GM23338 (cell line): ENCODE results near the gene SRGAP3. TPM values are rescaled to one million over a fixed set of nuclear protein-coding genes. Genes with fewer than 3 reads are reported as not detected.

Experiments used
- ATAC-seq: fragments of 200-7000 bp; cut with Tn5 transposase; 3 replicates; pipeline ENCODE4 v1.9.1; 2020
- DNase-seq: peaks from one replicate; pipeline ENCODE4 v3.0.0-alpha.2; 2015; ENCODE audit warnings: low spot score
- H2AFZ ChIP-seq: fragments of 200-600 bp; sonication (generic); 2 replicates; pipeline ENCODE4 v1.8.0; 2016; ENCODE audit warnings: antibody characterized with exemption, mild to moderate bottlenecking, moderate library complexity
- H3F3A ChIP-seq: fragments of 200-600 bp; sonication (generic); replicated peaks from 2 replicates; pipeline ENCODE4 v1.8.0; 2017; ENCODE audit warnings: antibody characterized with exemption, mixed run types, low read depth
- H3K27ac ChIP-seq: fragments of 200-600 bp; sonication (generic); 2 replicates; pipeline ENCODE4 v1.6.1; 2016; ENCODE audit warnings: low read depth
- H3K27me3 ChIP-seq: fragments of 200-600 bp; sonication (generic); 2 replicates; pipeline ENCODE4 v1.8.0; 2016; ENCODE audit warnings: mild to moderate bottlenecking, mixed run types, moderate library complexity; ENCODE audit not compliant: insufficient read depth
- H3K36me3 ChIP-seq: fragments of 200-600 bp; sonication (generic); 2 replicates; pipeline ENCODE4 v1.8.0; 2016; ENCODE audit warnings: mild to moderate bottlenecking; ENCODE audit not compliant: insufficient read depth
- H3K4me1 ChIP-seq: fragments of 200-600 bp; sonication (generic); 2 replicates; pipeline ENCODE4 v1.8.0; 2016; ENCODE audit warnings: mild to moderate bottlenecking, moderate library complexity; ENCODE audit not compliant: insufficient read depth
- H3K4me2 ChIP-seq: fragments of 200-600 bp; sonication (generic); 2 replicates; pipeline ENCODE4 v1.7.1; 2017; ENCODE audit warnings: mixed run types
- H3K4me3 ChIP-seq: fragments of 200-600 bp; sonication (generic); 2 replicates; pipeline ENCODE4 v1.6.1; 2016; ENCODE audit warnings: mixed run types
- H3K79me2 ChIP-seq: fragments of 200-600 bp; sonication (generic); replicated peaks from 2 replicates; pipeline ENCODE4 v1.8.0; 2017; ENCODE audit warnings: mild to moderate bottlenecking; ENCODE audit not compliant: insufficient read depth
- H3K9me2 ChIP-seq: fragments of 200-600 bp; sonication (generic); 2 replicates; pipeline ENCODE4 v1.8.0; 2017; ENCODE audit not compliant: insufficient read depth
- H4K20me1 ChIP-seq: fragments of 200-600 bp; sonication (generic); replicated peaks from 2 replicates; pipeline ENCODE4 v1.8.0; 2017; ENCODE audit warnings: mild to moderate bottlenecking; ENCODE audit not compliant: insufficient read depth
- H3K27ac Mint-ChIP-seq: 2 replicates; pipeline ENCODE4 v1.8.0; 2020; ENCODE audit warnings: inconsistent platforms, mild to moderate bottlenecking, moderate library complexity, mixed read lengths
- H3K27me3 Mint-ChIP-seq: 3 replicates; pipeline ENCODE4 v1.8.0; 2022; ENCODE audit warnings: low read depth, mild to moderate bottlenecking, moderate library complexity, mixed read lengths, inconsistent platforms; ENCODE audit not compliant: insufficient read depth, poor library complexity
- H3K36me3 Mint-ChIP-seq: 3 replicates; pipeline ENCODE4 v1.8.0; 2021; ENCODE audit warnings: low read depth, mild to moderate bottlenecking, inconsistent platforms, moderate library complexity, mixed read lengths
- H3K4me1 Mint-ChIP-seq: 3 replicates; pipeline ENCODE4 v1.8.0; 2020; ENCODE audit warnings: mild to moderate bottlenecking, inconsistent platforms, mixed read lengths
- H3K4me3 Mint-ChIP-seq: 3 replicates; pipeline ENCODE4 v1.8.0; 2021; ENCODE audit warnings: moderate library complexity, mild to moderate bottlenecking, inconsistent platforms, mixed read lengths
- H3K9me3 Mint-ChIP-seq: 3 replicates; pipeline ENCODE4 v1.8.0; 2020; ENCODE audit warnings: moderate library complexity, mild to moderate bottlenecking, inconsistent platforms, mixed read lengths
- CREB1 ChIP-seq: fragments of 250-450 bp; sonication (Bioruptor Pico); IDR thresholded peaks from 2 replicates; pipeline ENCODE4 v1.5.0; 2020; ENCODE audit warnings: low read depth, mild to moderate bottlenecking, moderate library complexity
- EZH2 ChIP-seq: fragments of 200-600 bp; sonication (generic); IDR thresholded peaks from one replicate; pipeline ENCODE4 v1.8.0; 2017; ENCODE audit warnings: antibody characterized with exemption, mild to moderate bottlenecking, low read depth; ENCODE audit not compliant: unreplicated experiment
- JUNB ChIP-seq: IDR thresholded peaks from one replicate; pipeline ENCODE4 v1.6.1; 2016; ENCODE audit warnings: antibody characterized with exemption; ENCODE audit not compliant: unreplicated experiment
- NANOG ChIP-seq: IDR thresholded peaks from 2 replicates; pipeline ENCODE4 v1.6.1; 2016; ENCODE audit warnings: antibody characterized with exemption, borderline replicate concordance
- POLR2AphosphoS5 ChIP-seq: IDR thresholded peaks from 2 replicates; pipeline ENCODE4 v1.6.1; 2016; ENCODE audit warnings: antibody characterized with exemption, low read depth
- REST ChIP-seq: IDR thresholded peaks from one replicate; pipeline ENCODE4 v1.6.1; 2018; ENCODE audit warnings: antibody characterized with exemption; ENCODE audit not compliant: unreplicated experiment
- STAT1 ChIP-seq: IDR thresholded peaks from one replicate; pipeline ENCODE4 v1.6.1; 2016; ENCODE audit warnings: antibody characterized with exemption; ENCODE audit not compliant: unreplicated experiment
- ZNF114 ChIP-seq: fragments of 250-450 bp; sonication (Bioruptor Pico); IDR thresholded peaks from 2 replicates; pipeline ENCODE4 v1.5.0; 2020; ENCODE audit warnings: mild to moderate bottlenecking, moderate library complexity
- ZNF462 ChIP-seq: fragments of 250-450 bp; sonication (Bioruptor Pico); IDR thresholded peaks from 2 replicates; pipeline ENCODE4 v1.5.0; 2020; ENCODE audit warnings: mild to moderate bottlenecking, moderate library complexity
- polyA plus RNA-seq: library from polyadenylated mRNA; unstranded; fragments of >200 nt; fragmentation: Nextera tagmentation; extraction: Ambion mirVana; gene quantifications from 2 replicates; pipeline ENCODE4 v1.2.1, GENCODE V29; 2016
- total RNA-seq: library from RNA; depleted of rRNA; stranded (reverse); fragments of >200 nt; shearing (Covaris generic); gene quantifications from 2 replicates; pipeline ENCODE4 v1.2.3, GENCODE V29; 2014
- TF ChIP-seq, protein P1 (sequence below), 2 experiments: fragments of 200-600 bp in 1 of 2; sonication (generic) in 1 of 2; conservative IDR thresholded peaks; 2 replicates each; pipeline versions ENCODE4 v1.5.1 to v1.6.1; 2016 to 2017; ENCODE audit warnings: antibody characterized with exemption in 2 of 2, low read depth in 2 of 2, mild to moderate bottlenecking in 2 of 2, moderate library complexity in 1 of 2
- TF ChIP-seq, protein P2 (sequence below): IDR thresholded peaks from 2 replicates; pipeline ENCODE4 v1.6.1; 2016; ENCODE audit warnings: antibody characterized with exemption

Gene SRGAP3
- total and polyA plus RNA-seq, 2 experiments from 2014 or later, result 6.4 to 9.4 TPM

- H3K27me3 Mint-ChIP-seq, result peaks cover 4% of the 10 kb centered on the region
- no peak overlapping the region for H2AFZ ChIP-seq
Measured at GRCh38 chr3:9037144-9037711, 212.2 kb downstream of the SRGAP3 start.

More at GRCh38 chr3:9037144-9037711, 212.2 kb downstream of the SRGAP3 start:
- Mint-ChIP-seq H3K27ac (no peak overlapping the region), H3K4me1 (peaks cover 8% of the 10 kb centered on the region; the same call in 2 of the 3 replicates), H3K9me3 (no peaks in the 10 kb centered on the region), H3K4me3 (no peak overlapping the region), H3K36me3 (no peaks in the 10 kb centered on the region)
- Histone ChIP-seq H3K27me3 (no peaks in the 10 kb centered on the region), H3K27ac (no peak overlapping the region), H3F3A (no peaks in the 10 kb centered on the region), H3K9me2 (no peaks in the 10 kb centered on the region), H3K4me1 (no peaks in the 10 kb centered on the region), H3K36me3 (no peaks in the 10 kb centered on the region), H3K4me2 (no peak overlapping the region), H3K79me2 (no peaks in the 10 kb centered on the region), H4K20me1 (no peaks in the 10 kb centered on the region; the same call in none of the 2 replicates), H3K4me3 (no peak overlapping the region)
- TF ChIP-seq EZH2, result no peak
- TF ChIP-seq JUNB, result no peak
- TF ChIP-seq NANOG, result no peak
- TF ChIP-seq REST, result no peak
- TF ChIP-seq, protein P1, sequence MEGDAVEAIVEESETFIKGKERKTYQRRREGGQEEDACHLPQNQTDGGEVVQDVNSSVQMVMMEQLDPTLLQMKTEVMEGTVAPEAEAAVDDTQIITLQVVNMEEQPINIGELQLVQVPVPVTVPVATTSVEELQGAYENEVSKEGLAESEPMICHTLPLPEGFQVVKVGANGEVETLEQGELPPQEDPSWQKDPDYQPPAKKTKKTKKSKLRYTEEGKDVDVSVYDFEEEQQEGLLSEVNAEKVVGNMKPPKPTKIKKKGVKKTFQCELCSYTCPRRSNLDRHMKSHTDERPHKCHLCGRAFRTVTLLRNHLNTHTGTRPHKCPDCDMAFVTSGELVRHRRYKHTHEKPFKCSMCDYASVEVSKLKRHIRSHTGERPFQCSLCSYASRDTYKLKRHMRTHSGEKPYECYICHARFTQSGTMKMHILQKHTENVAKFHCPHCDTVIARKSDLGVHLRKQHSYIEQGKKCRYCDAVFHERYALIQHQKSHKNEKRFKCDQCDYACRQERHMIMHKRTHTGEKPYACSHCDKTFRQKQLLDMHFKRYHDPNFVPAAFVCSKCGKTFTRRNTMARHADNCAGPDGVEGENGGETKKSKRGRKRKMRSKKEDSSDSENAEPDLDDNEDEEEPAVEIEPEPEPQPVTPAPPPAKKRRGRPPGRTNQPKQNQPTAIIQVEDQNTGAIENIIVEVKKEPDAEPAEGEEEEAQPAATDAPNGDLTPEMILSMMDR (conservative IDR thresholded peaks at IDR 0.05; ENCODE audit: low read depth in 2 of 2), result no peak
- no peak for TF ChIP-seq CREB1 (CRISPR knock-in tag)
- no peak for TF ChIP-seq ZNF114 (CRISPR knock-in tag)
- TF ChIP-seq STAT1, result no peak
- TF ChIP-seq ZNF462 (CRISPR knock-in tag), result no peak
- no peak for TF ChIP-seq POLR2AphosphoS5
- TF ChIP-seq, protein P2, sequence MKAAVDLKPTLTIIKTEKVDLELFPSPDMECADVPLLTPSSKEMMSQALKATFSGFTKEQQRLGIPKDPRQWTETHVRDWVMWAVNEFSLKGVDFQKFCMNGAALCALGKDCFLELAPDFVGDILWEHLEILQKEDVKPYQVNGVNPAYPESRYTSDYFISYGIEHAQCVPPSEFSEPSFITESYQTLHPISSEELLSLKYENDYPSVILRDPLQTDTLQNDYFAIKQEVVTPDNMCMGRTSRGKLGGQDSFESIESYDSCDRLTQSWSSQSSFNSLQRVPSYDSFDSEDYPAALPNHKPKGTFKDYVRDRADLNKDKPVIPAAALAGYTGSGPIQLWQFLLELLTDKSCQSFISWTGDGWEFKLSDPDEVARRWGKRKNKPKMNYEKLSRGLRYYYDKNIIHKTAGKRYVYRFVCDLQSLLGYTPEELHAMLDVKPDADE, result no peak
- DNase-seq (no peak), ATAC-seq (no peak; the same call in 2 of the 3 replicates)
